AG04450 (cell line): Measurements from ENCODE around the gene PIGC. TPM values are rescaled to one million over a fixed set of nuclear protein-coding genes. Genes with fewer than 3 reads are reported as not detected.

Experiments
- CTCF ChIA-PET: fragments of 300-600, 350-600 bp; formaldehyde crosslinking; extraction: SDS; loops from one replicate; lab custom pipeline; 2022; ENCODE audit warnings: antibody characterized with exemption, inconsistent platforms; lab: Charles Lee
- POLR2A ChIA-PET: fragments of 350-600 bp; formaldehyde crosslinking; extraction: SDS; loops from one replicate; lab custom pipeline; 2021; ENCODE audit warnings: antibody characterized with exemption, inconsistent platforms; lab: Yijun Ruan, JAX
- DNase-seq: peaks from one replicate; pipeline ENCODE4 v3.0.0-alpha.2; 2011; ENCODE audit warnings: low read depth, low spot score
- H3K27ac ChIP-seq: one replicate; pipeline ENCODE4 v1.5.1; 2012; ENCODE audit warnings: low read depth, low read length, control low read depth
- H3K27me3 ChIP-seq: one replicate; pipeline ENCODE4 v1.6.0; 2012; ENCODE audit warnings: low read length; ENCODE audit not compliant: control insufficient read depth, insufficient read depth
- H3K4me3 ChIP-seq: 2 replicates; pipeline ENCODE4 v1.5.1; 2011; ENCODE audit warnings: mild to moderate bottlenecking, low read depth, low read length, control low read depth
- H3K9me3 ChIP-seq: 2 replicates; pipeline ENCODE4 v1.5.1; 2012; ENCODE audit warnings: low read length; ENCODE audit not compliant: control insufficient read depth, insufficient read depth
- CTCF ChIP-seq: IDR thresholded peaks from 2 replicates; pipeline ENCODE4 v1.5.1; 2011; ENCODE audit warnings: low read depth, low read length, control low read depth, inconsistent platforms
- polyA minus RNA-seq: library from RNA; depleted of rRNA, polyadenylated mRNA; stranded (reverse); fragments of >200 nt; gene quantifications from 2 replicates; pipeline ENCODE4 v1.2.3, GENCODE V29; 2011; rRNA and poly(A)+ RNA removed
- polyA plus RNA-seq: library from polyadenylated mRNA; depleted of rRNA; stranded (reverse); fragments of >200 nt; gene quantifications from 2 replicates; pipeline ENCODE4 v1.2.3, GENCODE V29; 2011; rRNA removed

Gene PIGC
- polyA plus RNA-seq = 22.7 and 25.2 TPM in 2 replicates
- 20.7 and 24.2 TPM in 2 replicates for polyA minus RNA-seq

- Histone ChIP-seq H3K9me3 (peaks cover 3% of the 10 kb centered on the region; the same call in 1 of the 2 replicates), H3K4me3 (peak within 1 kb of the TSS; percentile 90), H3K27ac (peak within 1 kb of the TSS; percentile 75), H3K27me3 (peaks cover 2% of the 10 kb centered on the region)
- peak; percentile 60 for DNase-seq
- ChIA-PET POLR2A (interaction anchor here (0.5 to 0.8 kb wide), 2 partner anchors 85 to 121 kb away, joined by 4 to 5 read pairs; no protein-coding TSS in a partner anchor), CTCF (interaction anchor here (0.5 to 2.2 kb wide), 21 partner anchors 11 to 640 kb away, joined by 3 to 32 read pairs (median 4); no protein-coding TSS in a partner anchor)
- peak; percentile 87 for TF ChIP-seq CTCF
Measured at GRCh38 chr1:172443666-172444453, at the start of gene PIGC. TSS of gene PIGC (minus strand) at chr1:172444069. CDS start at chr1:172442622, 1,447 bp downstream.

GRCh38 chr1:172492421-172492820, 48.6 kb upstream of the PIGC start:
- POLR2A ChIA-PET = no interaction called here
- DNase-seq = no peak
- Histone ChIP-seq H3K9me3 (no peaks in the 10 kb centered on the region), H3K27ac (no peak overlapping the region), H3K4me3 (no peak overlapping the region), H3K27me3 (peaks cover 26% of the 10 kb centered on the region)
- CTCF ChIA-PET = no interaction called here
- no peak for TF ChIP-seq CTCF

GRCh38 chr1:172489847-172490246, 46.0 kb upstream of the PIGC start:
- H3K9me3 ChIP-seq = no peaks in the 10 kb centered on the region
- DNase-seq = no peak
- peaks cover 32% of the 10 kb centered on the region for H3K27me3 ChIP-seq
- ChIA-PET POLR2A (no interaction called here), CTCF (no interaction called here)
- H3K4me3 ChIP-seq = no peak overlapping the region
- TF ChIP-seq CTCF = no peak
- no peak overlapping the region for H3K27ac ChIP-seq

GRCh38 chr1:172488393-172488792, 44.5 kb upstream of the PIGC start:
- no peak for TF ChIP-seq CTCF
- no peaks in the 10 kb centered on the region for H3K9me3 ChIP-seq
- H3K4me3 ChIP-seq = no peak overlapping the region
- CTCF ChIA-PET = no interaction called here
- DNase-seq = no peak
- H3K27ac ChIP-seq = no peak overlapping the region
- POLR2A ChIA-PET = no interaction called here
- peaks cover 35% of the 10 kb centered on the region for H3K27me3 ChIP-seq

GRCh38 chr1:172487550-172487949, 43.7 kb upstream of the PIGC start:
- H3K27me3 ChIP-seq = peaks cover 35% of the 10 kb centered on the region
- ChIA-PET CTCF (interaction anchor here (2.0 kb wide), 1 partner anchor 37 kb away, joined by 6 read pairs; no protein-coding TSS in a partner anchor), POLR2A (no interaction called here)
- DNase-seq = no peak
- no peak for TF ChIP-seq CTCF
- no peaks in the 10 kb centered on the region for H3K9me3 ChIP-seq
- no peak overlapping the region for H3K4me3 ChIP-seq
- H3K27ac ChIP-seq = no peak overlapping the region
